HEK293 (cell line): ENCODE results near the gene ATXN7.

Source experiments
- CTCF ChIA-PET: fragments of 350-600 bp; formaldehyde crosslinking; extraction: SDS; loops from one replicate; lab custom pipeline; 2021; ENCODE audit warnings: antibody characterized with exemption; lab: Yijun Ruan, JAX
- POLR2A ChIA-PET: fragments of 300-600 bp; formaldehyde crosslinking; extraction: SDS; loops from one replicate; lab custom pipeline; 2020; ENCODE audit warnings: antibody characterized with exemption, inconsistent platforms; lab: Yijun Ruan, JAX
- H3K27ac ChIP-seq: fragments of 200-500 bp; sonication (Bioruptor generic); 2 replicates; pipeline ENCODE4 v1.5.1; 2014; ENCODE audit warnings: low read depth, low read length, control low read depth, inconsistent platforms; ENCODE audit errors: extremely low read depth
- H3K36me3 ChIP-seq, 2 experiments: fragments of 200-500 bp in 1 of 2; sonication (Bioruptor generic) in 1 of 2; 1 replicate in 1 of 2; 2 replicates in 1 of 2; pipeline ENCODE4 v1.5.1; 2014 to 2017; ENCODE audit warnings: inconsistent platforms in 2 of 2, low read length in 2 of 2; ENCODE audit not compliant: control insufficient read depth in 2 of 2, insufficient read depth in 1 of 2
- H3K4me1 ChIP-seq: fragments of 200-500 bp; sonication (Bioruptor generic); 2 replicates; pipeline ENCODE4 v1.5.1; 2014; ENCODE audit warnings: mild to moderate bottlenecking, low read length, inconsistent platforms; ENCODE audit not compliant: control insufficient read depth, insufficient read depth
- H3K4me3 ChIP-seq: 2 replicates; pipeline ENCODE4 v1.5.1; 2011; ENCODE audit warnings: low read depth, mild to moderate bottlenecking, control low read depth, low read length, moderate library complexity
- H3K9me3 ChIP-seq: fragments of 200-500 bp; sonication (Bioruptor generic); 2 replicates; pipeline ENCODE4 v1.5.1; 2014; ENCODE audit warnings: low read depth, low read length, inconsistent platforms; ENCODE audit not compliant: control insufficient read depth, insufficient read depth
- ZBTB26 ChIP-seq: fragments of 450-650 bp; formaldehyde crosslinking; optimal IDR thresholded peaks from 2 replicates; pipeline ENCODE3; 2016; ENCODE audit warnings: missing biosample characterization, mild to moderate bottlenecking, missing genetic modification characterization
- ZNF157 ChIP-seq: fragments of 450-650 bp; formaldehyde crosslinking; IDR thresholded peaks from 2 replicates; pipeline ENCODE4 v1.5.1; 2016; ENCODE audit warnings: missing biosample characterization, missing genetic modification characterization
- ZNF184 ChIP-seq: fragments of 450-650 bp; IDR thresholded peaks from 2 replicates; pipeline ENCODE4 v1.5.1; 2018; ENCODE audit warnings: missing biosample characterization, mild to moderate bottlenecking, missing genetic modification characterization
- ZNF19 ChIP-seq: fragments of 450-650 bp; formaldehyde crosslinking; IDR thresholded peaks from 2 replicates; pipeline ENCODE4; 2016; ENCODE audit warnings: missing biosample characterization, missing genetic modification characterization, low read depth
- ZNF202 ChIP-seq: fragments of 450-650 bp; formaldehyde crosslinking; IDR thresholded peaks from 2 replicates; pipeline ENCODE4 v1.5.1; 2016; ENCODE audit warnings: missing biosample characterization, missing genetic modification characterization, borderline replicate concordance
- ZNF274 ChIP-seq, 2 experiments: fragments of 200-500 bp in 1 of 2; fragments of 450-650 bp in 1 of 2; sonication (Bioruptor generic) in 1 of 2; formaldehyde crosslinking in 1 of 2; IDR thresholded peaks; 2 replicates each; pipeline versions ENCODE4 v1.5.1 to v1.6.1; 2014 to 2016; ENCODE audit warnings: borderline replicate concordance in 1 of 2, inconsistent platforms in 1 of 2, low read length in 1 of 2, missing biosample characterization in 1 of 2, missing genetic modification characterization in 1 of 2
- ZNF280C ChIP-seq: fragments of 450-650 bp; formaldehyde crosslinking; IDR thresholded peaks from 2 replicates; pipeline ENCODE4 v1.5.1; 2016; ENCODE audit warnings: missing biosample characterization, missing genetic modification characterization
- ZNF354C ChIP-seq: fragments of 450-650 bp; formaldehyde crosslinking; IDR thresholded peaks from 2 replicates; pipeline ENCODE4 v1.5.1; 2016; ENCODE audit warnings: missing biosample characterization, missing genetic modification characterization, low read depth, borderline replicate concordance
- ZNF404 ChIP-seq: fragments of 450-650 bp; formaldehyde crosslinking; IDR thresholded peaks from 2 replicates; pipeline ENCODE4 v1.5.1; 2017; ENCODE audit warnings: missing biosample characterization, missing genetic modification characterization
- ZNF549 ChIP-seq: fragments of 450-650 bp; IDR thresholded peaks from 2 replicates; pipeline ENCODE4 v1.5.1; 2018; ENCODE audit warnings: missing biosample characterization, missing genetic modification characterization, mild to moderate bottlenecking, inconsistent platforms, moderate library complexity
- ZNF658 ChIP-seq: fragments of 450-650 bp; formaldehyde crosslinking; IDR thresholded peaks from 2 replicates; pipeline ENCODE4; 2016; ENCODE audit warnings: missing biosample characterization, missing genetic modification characterization
- ZSCAN16 ChIP-seq: fragments of 450-650 bp; formaldehyde crosslinking; IDR thresholded peaks from 2 replicates; pipeline ENCODE4 v1.5.1; 2016; ENCODE audit warnings: missing biosample characterization, missing genetic modification characterization
- TF ChIP-seq, protein P1 (sequence below): fragments of 450-650 bp; formaldehyde crosslinking; IDR thresholded peaks from 2 replicates; pipeline ENCODE4 v1.5.1; 2016; ENCODE audit warnings: missing biosample characterization, missing genetic modification characterization
- TF ChIP-seq, protein P2 (sequence below): fragments of 450-650 bp; formaldehyde crosslinking; IDR thresholded peaks from 2 replicates; pipeline ENCODE4 v1.5.1; 2016; ENCODE audit warnings: missing biosample characterization, missing genetic modification characterization
- TF ChIP-seq, protein P3 (sequence below): fragments of 450-650 bp; formaldehyde crosslinking; IDR thresholded peaks from 2 replicates; pipeline ENCODE4 v1.5.1; 2016; ENCODE audit warnings: missing biosample characterization, missing genetic modification characterization
- TF ChIP-seq, protein P4 (sequence below): fragments of 450-650 bp; formaldehyde crosslinking; IDR thresholded peaks from 2 replicates; pipeline ENCODE4 v1.5.1; 2016; ENCODE audit warnings: missing biosample characterization, missing genetic modification characterization

The ATXN7 gene

DNA sequence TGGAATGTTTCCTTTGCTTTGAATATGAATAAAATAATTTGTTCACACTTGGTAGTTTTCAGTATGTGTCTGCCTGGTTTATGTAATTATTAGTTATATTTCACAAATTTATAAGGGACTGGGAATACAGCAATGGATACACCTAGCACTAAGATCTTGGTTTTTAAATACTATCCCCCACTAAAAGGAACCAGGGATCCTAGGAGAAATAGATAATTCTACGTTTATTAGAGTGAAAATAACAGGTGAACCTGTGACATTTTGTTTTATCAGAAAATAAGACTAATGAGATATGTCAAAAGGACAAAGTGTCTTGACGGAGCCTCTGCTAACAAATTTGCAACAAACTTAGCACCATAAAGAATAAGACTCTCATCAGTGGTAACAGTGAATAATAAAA is 156.2 kb downstream of the ATXN7 start:
- ChIA-PET CTCF (interaction anchor here (0.6 kb wide), 1 partner anchor 174 kb away, joined by 4 read pairs; no protein-coding TSS in a partner anchor), POLR2A (no interaction called here)
- peaks cover 2% of the 10 kb centered on the region; the same call in 1 of the 2 replicates for H3K4me1 ChIP-seq
- H3K4me3 ChIP-seq = no peak overlapping the region
- H3K36me3 ChIP-seq = peaks cover 31 to 70% of the 10 kb centered on the region in 2 experiments
- TF ChIP-seq ZNF354C (tag by site-specific recombination) (no peak), ZNF404 (tag by site-specific recombination) (no peak), ZNF19 (tag by site-specific recombination) (no peak), ZNF280C (tag by site-specific recombination) (no peak), ZNF184 (tag by site-specific recombination) (no peak), ZNF658 (tag by site-specific recombination) (no peak), ZNF549 (tag by site-specific recombination) (no peak), ZSCAN16 (tag by site-specific recombination) (no peak), ZNF202 (tag by site-specific recombination) (no peak), ZBTB26 (no peak), ZNF274 (IDR thresholded peaks at IDR 0.05; ENCODE audit: low read length) (no peak), ZNF274 (tag by site-specific recombination; IDR thresholded peaks at IDR 0.05; ENCODE audit: borderline replicate concordance) (no peak), ZNF157 (tag by site-specific recombination) (no peak)
- TF ChIP-seq, protein P1, sequence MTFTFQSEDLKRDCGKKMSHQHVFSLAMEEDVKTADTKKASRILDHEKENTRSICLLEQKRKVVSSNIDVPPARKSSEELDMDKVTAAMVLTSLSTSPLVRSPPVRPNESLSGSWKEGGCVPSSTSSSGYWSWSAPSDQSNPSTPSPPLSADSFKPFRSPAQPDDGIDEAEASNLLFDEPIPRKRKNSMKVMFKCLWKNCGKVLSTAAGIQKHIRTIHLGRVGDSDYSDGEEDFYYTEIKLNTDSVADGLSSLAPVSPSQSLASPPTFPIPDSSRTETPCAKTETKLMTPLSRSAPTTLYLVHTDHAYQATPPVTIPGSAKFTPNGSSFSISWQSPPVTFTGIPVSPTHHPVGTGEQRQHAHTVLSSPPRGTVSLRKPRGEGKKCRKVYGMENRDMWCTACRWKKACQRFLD = no peak
- TF ChIP-seq, protein P2, sequence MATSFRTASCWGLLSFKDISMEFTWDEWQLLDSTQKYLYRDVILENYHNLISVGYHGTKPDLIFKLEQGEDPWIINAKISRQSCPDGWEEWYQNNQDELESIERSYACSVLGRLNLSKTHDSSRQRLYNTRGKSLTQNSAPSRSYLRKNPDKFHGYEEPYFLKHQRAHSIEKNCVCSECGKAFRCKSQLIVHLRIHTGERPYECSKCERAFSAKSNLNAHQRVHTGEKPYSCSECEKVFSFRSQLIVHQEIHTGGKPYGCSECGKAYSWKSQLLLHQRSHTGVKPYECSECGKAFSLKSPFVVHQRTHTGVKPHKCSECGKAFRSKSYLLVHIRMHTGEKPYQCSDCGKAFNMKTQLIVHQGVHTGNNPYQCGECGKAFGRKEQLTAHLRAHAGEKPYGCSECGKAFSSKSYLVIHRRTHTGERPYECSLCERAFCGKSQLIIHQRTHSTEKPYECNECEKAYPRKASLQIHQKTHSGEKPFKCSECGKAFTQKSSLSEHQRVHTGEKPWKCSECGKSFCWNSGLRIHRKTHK (tag by site-specific recombination) = no peak
- TF ChIP-seq, protein P3, sequence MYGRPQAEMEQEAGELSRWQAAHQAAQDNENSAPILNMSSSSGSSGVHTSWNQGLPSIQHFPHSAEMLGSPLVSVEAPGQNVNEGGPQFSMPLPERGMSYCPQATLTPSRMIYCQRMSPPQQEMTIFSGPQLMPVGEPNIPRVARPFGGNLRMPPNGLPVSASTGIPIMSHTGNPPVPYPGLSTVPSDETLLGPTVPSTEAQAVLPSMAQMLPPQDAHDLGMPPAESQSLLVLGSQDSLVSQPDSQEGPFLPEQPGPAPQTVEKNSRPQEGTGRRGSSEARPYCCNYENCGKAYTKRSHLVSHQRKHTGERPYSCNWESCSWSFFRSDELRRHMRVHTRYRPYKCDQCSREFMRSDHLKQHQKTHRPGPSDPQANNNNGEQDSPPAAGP = no peak
- TF ChIP-seq, protein P4, sequence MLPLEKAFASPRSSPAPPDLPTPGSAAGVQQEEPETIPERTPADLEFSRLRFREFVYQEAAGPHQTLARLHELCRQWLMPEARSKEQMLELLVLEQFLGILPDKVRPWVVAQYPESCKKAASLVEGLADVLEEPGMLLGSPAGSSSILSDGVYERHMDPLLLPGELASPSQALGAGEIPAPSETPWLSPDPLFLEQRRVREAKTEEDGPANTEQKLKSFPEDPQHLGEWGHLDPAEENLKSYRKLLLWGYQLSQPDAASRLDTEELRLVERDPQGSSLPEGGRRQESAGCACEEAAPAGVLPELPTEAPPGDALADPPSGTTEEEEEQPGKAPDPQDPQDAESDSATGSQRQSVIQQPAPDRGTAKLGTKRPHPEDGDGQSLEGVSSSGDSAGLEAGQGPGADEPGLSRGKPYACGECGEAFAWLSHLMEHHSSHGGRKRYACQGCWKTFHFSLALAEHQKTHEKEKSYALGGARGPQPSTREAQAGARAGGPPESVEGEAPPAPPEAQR (tag by site-specific recombination) = no peak
- H3K9me3 ChIP-seq = no peaks in the 10 kb centered on the region
- no peak overlapping the region for H3K27ac ChIP-seq
